K562 (cell line): ENCODE results near the gene MRPL40. TPM values are rescaled to one million over a fixed set of nuclear protein-coding genes. Genes with fewer than 3 reads are reported as not detected.

ENCODE experiments used
- ATF7 ChIP-seq: fragments of 450-650 bp; IDR thresholded peaks from 2 replicates; pipeline ENCODE4 v1.7.1; 2014; ENCODE audit warnings: mild to moderate bottlenecking, moderate library complexity
- CBFB ChIP-seq: sonication (generic); formaldehyde crosslinking; IDR thresholded peaks from 2 replicates; pipeline ENCODE4 v1.4.0; 2020; ENCODE audit warnings: mild to moderate bottlenecking, missing genetic modification reagents
- CCNT2 ChIP-seq: IDR thresholded peaks from 2 replicates; pipeline ENCODE4 v1.6.1; 2011; ENCODE audit warnings: borderline replicate concordance, low read depth, mild to moderate bottlenecking, moderate library complexity, mixed read lengths, low read length; ENCODE audit not compliant: insufficient read length; ENCODE audit errors: extremely low read depth
- CEBPB ChIP-seq: fragments of 450-650 bp; IDR thresholded peaks from 2 replicates; pipeline ENCODE4 v1.6.1; 2016; ENCODE audit warnings: missing genetic modification characterization, missing compliant biosample characterization
- CREBBP ChIP-seq: IDR thresholded peaks from one replicate; pipeline ENCODE4 v1.6.1; 2012; ENCODE audit warnings: low read depth, mild to moderate bottlenecking, control low read depth, inconsistent platforms, low read length
- CXXC5 ChIP-seq: fragments of 250-450 bp; sonication (Bioruptor Pico); IDR thresholded peaks from 2 replicates; pipeline ENCODE4 v1.8.0; 2022; ENCODE audit warnings: inconsistent platforms, mild to moderate bottlenecking, moderate library complexity
- DACH1 ChIP-seq: fragments of 450-650 bp; IDR thresholded peaks from 2 replicates; pipeline ENCODE4 v1.6.1; 2018; ENCODE audit not compliant: partially characterized antibody
- HDGF ChIP-seq: fragments of 450-650 bp; IDR thresholded peaks from 2 replicates; pipeline ENCODE4 v1.6.1; 2016
- MTA2 ChIP-seq: fragments of 450-650 bp; IDR thresholded peaks from 2 replicates; pipeline ENCODE4 v1.6.1; 2016; ENCODE audit warnings: low read depth
- NCOA6 ChIP-seq: fragments of 450-650 bp; IDR thresholded peaks from 2 replicates; pipeline ENCODE4 v1.6.1; 2017; ENCODE audit warnings: mild to moderate bottlenecking
- NFRKB ChIP-seq: fragments of 450-650 bp; IDR thresholded peaks from 2 replicates; pipeline ENCODE4 v1.6.1; 2016; ENCODE audit warnings: low read depth
- PML ChIP-seq: IDR thresholded peaks from 2 replicates; pipeline ENCODE4 v1.6.1; 2012; ENCODE audit warnings: low read length, inconsistent platforms
- RAD51 ChIP-seq: fragments of 450-650 bp; IDR thresholded peaks from 2 replicates; pipeline ENCODE4 v1.7.1; 2016; ENCODE audit warnings: low read depth, mild to moderate bottlenecking, borderline replicate concordance
- RBM14 ChIP-seq: fragments of 200-400 bp; formaldehyde crosslinking; IDR thresholded peaks from 2 replicates; pipeline ENCODE4 v1.6.1; 2018; ENCODE audit warnings: low read depth, mild to moderate bottlenecking, low read length, moderate library complexity, borderline replicate concordance; ENCODE audit not compliant: insufficient read depth
- SAP30 ChIP-seq: fragments of 200-600 bp; sonication (generic); IDR thresholded peaks from 2 replicates; pipeline ENCODE4 v1.6.1; 2012; ENCODE audit warnings: borderline replicate concordance, low read depth, mild to moderate bottlenecking, moderate library complexity, low read length, control low read depth, inconsistent platforms; ENCODE audit not compliant: insufficient read depth, poor library complexity, severe bottlenecking
- STAT5A ChIP-seq: IDR thresholded peaks from 2 replicates; pipeline ENCODE4 v1.6.1; 2012; ENCODE audit warnings: low read length, inconsistent platforms, borderline replicate concordance
- TCF7 ChIP-seq: sonication (generic); IDR thresholded peaks from 2 replicates; pipeline ENCODE4 v1.6.1; 2016; ENCODE audit warnings: antibody characterized with exemption, borderline replicate concordance
- ZC3H8 ChIP-seq: fragments of 450-650 bp; IDR thresholded peaks from 2 replicates; pipeline ENCODE4 v1.6.1; 2017
- ZFP30 ChIP-seq: fragments of 250-450 bp; sonication (Bioruptor Pico); IDR thresholded peaks from 2 replicates; pipeline ENCODE4 v1.8.0; 2022; ENCODE audit warnings: moderate library complexity, mild to moderate bottlenecking, inconsistent platforms, borderline replicate concordance
- ZNF12 ChIP-seq: sonication (generic); formaldehyde crosslinking; IDR thresholded peaks from 2 replicates; pipeline ENCODE4 v1.4.0; 2020; ENCODE audit warnings: mild to moderate bottlenecking, missing genetic modification reagents
- ZNF217 ChIP-seq: sonication (generic); formaldehyde crosslinking; IDR thresholded peaks from 2 replicates; pipeline ENCODE4 v1.8.0; 2022; ENCODE audit warnings: mild to moderate bottlenecking, missing genetic modification reagents
- ZNF274 ChIP-seq: IDR thresholded peaks from 2 replicates; pipeline ENCODE4 v1.6.1; 2011; ENCODE audit warnings: low read depth, mild to moderate bottlenecking, low read length, moderate library complexity, borderline replicate concordance
- ZNF311 ChIP-seq: fragments of 250-450 bp; sonication (Bioruptor Pico); IDR thresholded peaks from 2 replicates; pipeline ENCODE4 v1.4.0; 2020; ENCODE audit warnings: mild to moderate bottlenecking, moderate library complexity
- ZNF764 ChIP-seq: fragments of 250-450 bp; sonication (Bioruptor Pico); IDR thresholded peaks from 2 replicates; pipeline ENCODE4 v1.4.0; 2020; ENCODE audit warnings: low read depth, mild to moderate bottlenecking, moderate library complexity
- ZNF766 ChIP-seq: fragments of 200-800 bp; sonication (Bioruptor generic); conservative IDR thresholded peaks from 2 replicates; pipeline ENCODE4 v1.6.1; 2016; ENCODE audit warnings: missing genetic modification characterization, missing compliant biosample characterization
- polyA plus RNA-seq, 8 experiments: library from polyadenylated mRNA; depleted of rRNA in 4 of 8; stranded (reverse) in 5 of 8; unstranded in 3 of 8; fragments of >200 nt; fragmentation: Nextera tagmentation in 2 of 8; fragmentation: Illumina TruSeq in 1 of 8; extraction: Ambion mirVana in 2 of 8; extraction: Trizol in 1 of 8; gene quantifications; 2 replicates each; pipeline versions ENCODE4 v1.2.1 to v1.2.3, GENCODE V29; 2011 to 2014; ENCODE audit warnings: inconsistent platforms in 1 of 8, missing spikeins in 1 of 8
- total RNA-seq, 7 experiments: library from RNA; depleted of rRNA in 6 of 7; stranded (reverse); fragments of >200 nt in 6 of 7; fragmentation: Illumina TruSeq in 2 of 7; extraction: Trizol in 2 of 7; gene quantifications; 2 replicates each; pipeline versions ENCODE4 v1.2.1 to v1.2.3, GENCODE V29; 2011 to 2021; ENCODE audit warnings: low replicate concordance in 1 of 7
- TF ChIP-seq, protein P1 (sequence below): sonication (generic); formaldehyde crosslinking; IDR thresholded peaks from 2 replicates; pipeline ENCODE4 v1.4.0; 2020; ENCODE audit warnings: mild to moderate bottlenecking, missing genetic modification reagents
- TF ChIP-seq, protein P2 (sequence below): fragments of 450-650 bp; IDR thresholded peaks from 2 replicates; pipeline ENCODE4 v1.6.1; 2016
- TF ChIP-seq, protein P3 (sequence below), 2 experiments: fragments of 450-650 bp; IDR thresholded peaks; 2 replicates each; pipeline ENCODE4 v1.6.1; 2016

The MRPL40 gene
- total and polyA plus RNA-seq, 9 of the 15 experiments (the other 6 are each of a cell fraction or from before 2014, with no cell fraction given): 132 to 652 (median 208) TPM

DNA sequence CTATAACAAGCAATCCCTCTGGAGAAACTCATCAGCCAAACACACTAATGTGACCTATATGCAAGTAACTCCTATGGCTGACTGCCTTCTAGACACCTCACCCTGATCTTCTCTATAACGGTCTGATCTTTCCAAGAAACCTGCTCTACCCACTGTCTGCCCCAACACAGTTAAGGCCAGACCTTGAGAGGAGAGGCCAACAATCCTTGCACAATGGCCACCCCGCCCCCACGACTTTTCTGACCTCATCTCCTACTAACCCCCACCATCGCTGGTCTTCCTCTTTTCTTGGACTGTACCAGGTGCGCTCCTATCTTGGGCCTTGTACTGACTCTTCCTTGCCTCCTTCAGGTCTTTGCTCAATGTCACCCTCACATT, 13.3 kb upstream of the MRPL40 start (continued):
- TF ChIP-seq DACH1 (no peak), CXXC5 (CRISPR knock-in tag) (peak; percentile 86), CEBPB (tag) (peak; percentile 100), ZNF12 (CRISPR knock-in tag) (no peak), NCOA6 (no peak), RAD51 (peak; percentile 67), ZNF764 (CRISPR knock-in tag) (0 out of 2 replicates have a peak, but pooled peaks have one; percentile 22), ZFP30 (no peak), ZNF766 (CRISPR knock-in tag) (peak; percentile 43; the same call in 1 of the 2 replicates), MTA2 (peak; percentile 82), STAT5A (peak; percentile 96), CCNT2 (peak; percentile 59), CBFB (CRISPR knock-in tag) (no peak), NFRKB (0 out of 2 replicates have a peak, but pooled peaks have one; percentile 39), PML (peak; percentile 28; the same call in 1 of the 2 replicates), RBM14 (no peak), CREBBP (peak; percentile 92), HDGF (peak; percentile 99), ZNF217 (CRISPR knock-in tag) (no peak), ZNF311 (CRISPR knock-in tag) (no peak), TCF7 (no peak), ZNF274 (no peak), ATF7 (peak; percentile 99), ZC3H8 (no peak), SAP30 (peak; percentile 69)
- TF ChIP-seq, protein P1, sequence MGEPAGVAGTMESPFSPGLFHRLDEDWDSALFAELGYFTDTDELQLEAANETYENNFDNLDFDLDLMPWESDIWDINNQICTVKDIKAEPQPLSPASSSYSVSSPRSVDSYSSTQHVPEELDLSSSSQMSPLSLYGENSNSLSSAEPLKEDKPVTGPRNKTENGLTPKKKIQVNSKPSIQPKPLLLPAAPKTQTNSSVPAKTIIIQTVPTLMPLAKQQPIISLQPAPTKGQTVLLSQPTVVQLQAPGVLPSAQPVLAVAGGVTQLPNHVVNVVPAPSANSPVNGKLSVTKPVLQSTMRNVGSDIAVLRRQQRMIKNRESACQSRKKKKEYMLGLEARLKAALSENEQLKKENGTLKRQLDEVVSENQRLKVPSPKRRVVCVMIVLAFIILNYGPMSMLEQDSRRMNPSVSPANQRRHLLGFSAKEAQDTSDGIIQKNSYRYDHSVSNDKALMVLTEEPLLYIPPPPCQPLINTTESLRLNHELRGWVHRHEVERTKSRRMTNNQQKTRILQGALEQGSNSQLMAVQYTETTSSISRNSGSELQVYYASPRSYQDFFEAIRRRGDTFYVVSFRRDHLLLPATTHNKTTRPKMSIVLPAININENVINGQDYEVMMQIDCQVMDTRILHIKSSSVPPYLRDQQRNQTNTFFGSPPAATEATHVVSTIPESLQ: no peak
- TF ChIP-seq, protein P2, sequence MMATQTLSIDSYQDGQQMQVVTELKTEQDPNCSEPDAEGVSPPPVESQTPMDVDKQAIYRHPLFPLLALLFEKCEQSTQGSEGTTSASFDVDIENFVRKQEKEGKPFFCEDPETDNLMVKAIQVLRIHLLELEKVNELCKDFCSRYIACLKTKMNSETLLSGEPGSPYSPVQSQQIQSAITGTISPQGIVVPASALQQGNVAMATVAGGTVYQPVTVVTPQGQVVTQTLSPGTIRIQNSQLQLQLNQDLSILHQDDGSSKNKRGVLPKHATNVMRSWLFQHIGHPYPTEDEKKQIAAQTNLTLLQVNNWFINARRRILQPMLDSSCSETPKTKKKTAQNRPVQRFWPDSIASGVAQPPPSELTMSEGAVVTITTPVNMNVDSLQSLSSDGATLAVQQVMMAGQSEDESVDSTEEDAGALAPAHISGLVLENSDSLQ: peak; percentile 63
- TF ChIP-seq, protein P3, sequence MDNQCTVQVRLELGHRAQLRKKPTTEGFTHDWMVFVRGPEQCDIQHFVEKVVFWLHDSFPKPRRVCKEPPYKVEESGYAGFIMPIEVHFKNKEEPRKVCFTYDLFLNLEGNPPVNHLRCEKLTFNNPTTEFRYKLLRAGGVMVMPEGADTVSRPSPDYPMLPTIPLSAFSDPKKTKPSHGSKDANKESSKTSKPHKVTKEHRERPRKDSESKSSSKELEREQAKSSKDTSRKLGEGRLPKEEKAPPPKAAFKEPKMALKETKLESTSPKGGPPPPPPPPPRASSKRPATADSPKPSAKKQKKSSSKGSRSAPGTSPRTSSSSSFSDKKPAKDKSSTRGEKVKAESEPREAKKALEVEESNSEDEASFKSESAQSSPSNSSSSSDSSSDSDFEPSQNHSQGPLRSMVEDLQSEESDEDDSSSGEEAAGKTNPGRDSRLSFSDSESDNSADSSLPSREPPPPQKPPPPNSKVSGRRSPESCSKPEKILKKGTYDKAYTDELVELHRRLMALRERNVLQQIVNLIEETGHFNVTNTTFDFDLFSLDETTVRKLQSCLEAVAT (IDR thresholded peaks at IDR 0.05): peak; percentile 94 to 95
